Smooth muscle cell (in vitro differentiated cells): ENCODE measurements around the gene DAAM2. TPM values are rescaled to one million over a fixed set of nuclear protein-coding genes. Genes with fewer than 3 reads are reported as not detected.

Experiments used
- DNase-seq: peaks from one replicate; lab custom pipeline; 2025; ENCODE audit not compliant: unreplicated experiment; lab: John Stamatoyannopoulos, UW
- H2AFZ ChIP-seq: fragments of 200-600 bp; sonication (generic); 2 replicates; pipeline ENCODE4 v1.6.0; 2016; ENCODE audit warnings: antibody characterized with exemption, low read depth, mild to moderate bottlenecking
- H3F3A ChIP-seq: fragments of 200-600 bp; sonication (generic); 2 replicates; pipeline ENCODE4 v1.6.0; 2017; ENCODE audit warnings: antibody characterized with exemption, low read depth
- H3K27ac ChIP-seq: fragments of 200-600 bp; sonication (generic); 2 replicates; pipeline ENCODE4 v1.5.1; 2016; ENCODE audit warnings: low read depth, mild to moderate bottlenecking
- H3K27me3 ChIP-seq: fragments of 200-600 bp; sonication (generic); 2 replicates; pipeline ENCODE4 v1.6.1; 2016; ENCODE audit warnings: low read depth, mild to moderate bottlenecking
- H3K36me3 ChIP-seq: fragments of 200-600 bp; sonication (generic); 2 replicates; pipeline ENCODE4 v1.5.1; 2016; ENCODE audit warnings: low read depth
- H3K4me1 ChIP-seq: fragments of 200-600 bp; sonication (generic); 2 replicates; pipeline ENCODE4 v1.5.1; 2016; ENCODE audit warnings: low read depth
- H3K4me2 ChIP-seq: fragments of 200-600 bp; sonication (generic); 2 replicates; pipeline ENCODE4 v1.6.0; 2016; ENCODE audit warnings: mild to moderate bottlenecking
- H3K4me3 ChIP-seq: fragments of 200-600 bp; sonication (generic); 2 replicates; pipeline ENCODE4 v1.5.1; 2016; ENCODE audit warnings: mild to moderate bottlenecking
- H3K79me2 ChIP-seq: fragments of 200-600 bp; sonication (generic); 2 replicates; pipeline ENCODE4 v1.6.0; 2016; ENCODE audit warnings: low read depth, mild to moderate bottlenecking
- H3K9ac ChIP-seq: fragments of 200-600 bp; sonication (generic); 2 replicates; pipeline ENCODE4 v1.6.0; 2016; ENCODE audit warnings: low read depth
- H3K9me3 ChIP-seq: fragments of 200-600 bp; sonication (generic); replicated peaks from 2 replicates; pipeline ENCODE4 v1.5.1; 2016; ENCODE audit warnings: low read depth
- H4K20me1 ChIP-seq: fragments of 200-600 bp; sonication (generic); 2 replicates; pipeline ENCODE4 v1.6.0; 2016; ENCODE audit warnings: low read depth
- CTCF ChIP-seq: fragments of 200-600 bp; sonication (generic); IDR thresholded peaks from 2 replicates; pipeline ENCODE4 v1.5.1; 2017; ENCODE audit warnings: borderline replicate concordance, mild to moderate bottlenecking, antibody characterized with exemption; ENCODE audit not compliant: insufficient read depth, poor library complexity, severe bottlenecking
- WGBS: methylation state at CpG from one replicate; pipeline ENCODE4 v1.1.7; 2016; ENCODE audit warnings: low lambda C conversion rate; 5-methylcytosine and 5-hydroxymethylcytosine counted together
- polyA plus RNA-seq: library from polyadenylated mRNA; unstranded; fragments of >200 nt; fragmentation: Nextera tagmentation; extraction: Ambion mirVana; gene quantifications from 2 replicates; pipeline ENCODE4 v1.2.1, GENCODE V29; 2016
- total RNA-seq: library from RNA; depleted of rRNA; stranded (reverse); fragments of >200 nt; gene quantifications from 2 replicates; pipeline ENCODE4 v1.2.3, GENCODE V29; 2014

DAAM2 gene
- total and polyA plus RNA-seq, 2 experiments from 2014 or later = 26.5 to 29.8 TPM

- 86% methylated on average over 5 of the region's 5 CpGs for WGBS
- Histone ChIP-seq H3F3A (peaks cover 7% of the 10 kb centered on the region), H3K4me1 (peaks cover 3% of the 10 kb centered on the region), H2AFZ (no peak overlapping the region), H3K79me2 (no peaks in the 10 kb centered on the region), H3K9ac (no peak overlapping the region), H3K36me3 (no peaks in the 10 kb centered on the region), H3K27me3 (no peaks in the 10 kb centered on the region), H4K20me1 (no peaks in the 10 kb centered on the region), H3K27ac (no peak overlapping the region), H3K9me3 (no peaks in the 10 kb centered on the region), H3K4me2 (no peak overlapping the region), H3K4me3 (no peak overlapping the region)
- no peak for DNase-seq
- no peak for TF ChIP-seq CTCF
These were observed 23.2 kb upstream of the DAAM2 start for GRCh38 chr6:39769012-39769411.

DNA sequence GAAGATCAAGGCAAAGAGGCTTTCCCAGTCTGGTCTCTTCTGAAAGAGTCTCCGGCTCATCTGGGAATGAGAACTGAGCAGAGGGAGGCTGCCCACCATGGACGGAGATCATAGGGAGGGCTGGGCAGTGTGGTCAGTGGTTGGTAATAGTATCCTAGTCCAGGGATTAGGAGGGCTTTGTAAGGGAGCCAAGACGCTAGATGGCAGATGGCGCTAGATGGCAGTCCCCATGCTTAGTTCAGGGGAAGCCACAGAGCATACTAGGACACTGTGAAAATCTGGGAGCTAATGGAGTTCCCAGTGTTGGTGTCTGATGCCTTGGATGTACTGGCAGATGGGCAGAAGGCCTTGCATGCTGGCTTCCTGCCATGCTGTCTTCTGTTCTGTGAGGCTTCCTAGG lies 21.7 kb upstream of the DAAM2 start:
- 41% methylated on average over 4 of the region's 4 CpGs for WGBS
- H3K9me3 ChIP-seq = no peaks in the 10 kb centered on the region
- peaks cover 7% of the 10 kb centered on the region for H3F3A ChIP-seq
- no peaks in the 10 kb centered on the region for H3K27me3 ChIP-seq
- TF ChIP-seq CTCF = no peak
- no peaks in the 10 kb centered on the region for H4K20me1 ChIP-seq
- H3K4me3 ChIP-seq = no peak overlapping the region
- H2AFZ ChIP-seq = no peak overlapping the region
- H3K4me1 ChIP-seq = peaks cover 3% of the 10 kb centered on the region
- H3K36me3 ChIP-seq = no peaks in the 10 kb centered on the region
- H3K27ac ChIP-seq = peak overlapping the region; percentile 39
- no peak overlapping the region for H3K9ac ChIP-seq
- no peaks in the 10 kb centered on the region for H3K79me2 ChIP-seq
- H3K4me2 ChIP-seq = peak overlapping the region; percentile 52
- DNase-seq = no peak

DNA sequence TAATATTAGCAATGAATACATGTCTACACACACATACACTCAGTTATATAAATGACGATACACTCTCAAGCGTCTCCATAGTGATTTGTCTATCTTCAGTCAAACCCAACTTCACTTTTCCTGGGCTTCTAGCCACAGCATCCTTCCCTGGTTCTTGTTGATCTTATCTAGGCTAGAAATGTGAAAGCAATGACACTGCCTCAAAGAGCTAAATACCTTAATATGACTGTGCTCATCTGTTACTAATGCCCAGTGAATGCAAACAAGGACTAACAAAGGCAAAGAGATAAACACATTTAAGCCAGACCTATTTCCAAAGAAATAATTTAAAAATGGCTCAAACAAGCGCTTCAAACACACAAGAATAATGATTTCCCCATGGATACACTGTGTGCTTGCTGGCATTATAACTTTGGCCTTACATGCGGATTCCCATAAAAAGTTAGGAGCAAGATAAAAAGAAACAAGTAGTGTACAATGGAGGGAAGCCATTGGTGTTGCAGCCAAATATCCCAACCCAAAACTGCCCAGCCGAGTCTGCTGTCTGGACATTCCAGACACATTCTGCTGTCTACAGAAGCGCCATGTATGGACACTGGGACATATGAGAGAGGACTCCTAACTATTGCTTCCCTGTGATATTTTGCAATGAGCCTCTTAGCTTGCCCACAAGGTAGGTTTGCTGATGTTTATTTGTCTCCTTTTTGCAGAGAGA lies 19.5 kb upstream of the DAAM2 start:
- H3F3A ChIP-seq = peaks cover 14% of the 10 kb centered on the region
- H2AFZ ChIP-seq = peak overlapping the region; percentile 20
- H4K20me1 ChIP-seq = no peaks in the 10 kb centered on the region
- no peaks in the 10 kb centered on the region for H3K9me3 ChIP-seq
- WGBS = 59% methylated on average over 6 of the region's 6 CpGs
- H3K4me2 ChIP-seq = no peak overlapping the region
- no peak for TF ChIP-seq CTCF
- no peaks in the 10 kb centered on the region for H3K36me3 ChIP-seq
- peaks cover 15% of the 10 kb centered on the region for H3K4me1 ChIP-seq
- peak overlapping the region; percentile 80 for H3K27ac ChIP-seq
- no peaks in the 10 kb centered on the region for H3K79me2 ChIP-seq
- no peak overlapping the region for H3K4me3 ChIP-seq
- no peak for DNase-seq
- no peaks in the 10 kb centered on the region for H3K27me3 ChIP-seq
- no peak overlapping the region for H3K9ac ChIP-seq

GRCh38 chr6:39773782-39774181 lies 18.4 kb upstream of the DAAM2 start:
- no peaks in the 10 kb centered on the region for H3K9me3 ChIP-seq
- H4K20me1 ChIP-seq = no peaks in the 10 kb centered on the region
- H3F3A ChIP-seq = peaks cover 18% of the 10 kb centered on the region
- H3K79me2 ChIP-seq = no peaks in the 10 kb centered on the region
- no peak overlapping the region for H3K4me3 ChIP-seq
- 100% methylated on average over 2 of the region's 2 CpGs for WGBS
- no peaks in the 10 kb centered on the region for H3K36me3 ChIP-seq
- H3K4me2 ChIP-seq = no peak overlapping the region
- no peaks in the 10 kb centered on the region for H3K27me3 ChIP-seq
- no peak for DNase-seq
- TF ChIP-seq CTCF = no peak
- peaks cover 25% of the 10 kb centered on the region for H3K4me1 ChIP-seq
- H2AFZ ChIP-seq = no peak overlapping the region
- peak overlapping the region; percentile 80 for H3K27ac ChIP-seq
- no peak overlapping the region for H3K9ac ChIP-seq
